K562 (cell line): ENCODE results near the gene ZCCHC24. TPM values are rescaled to one million over a fixed set of nuclear protein-coding genes. Genes with fewer than 3 reads are reported as not detected.

Experiments used
- ATAC-seq: fragments of 200-7000 bp; cut with Tn5 transposase; 3 replicates; pipeline ENCODE4 v1.9.1; 2020; ENCODE audit warnings: moderate library complexity
- BruUV-seq: library from RNA; stranded (reverse); fragments of 400-500 nt; replicated peaks from 2 replicates; lab custom pipeline; 2021; lab: Mats Ljungman, UMichigan
- CTCF ChIA-PET: fragments of 300-600 bp; formaldehyde crosslinking; extraction: SDS; loops from one replicate; lab custom pipeline; 2021; ENCODE audit warnings: low intra/inter-chr PET ratio; lab: Yijun Ruan, JAX
- POLR2A ChIA-PET: fragments of 300-600, 350-650 bp; sonication (Branson Sonifier 250); formaldehyde crosslinking; extraction: SDS; loops from one replicate; lab custom pipeline; 2021; ENCODE audit warnings: antibody characterized with exemption, inconsistent platforms; lab: Yijun Ruan, JAX
- DNase-seq, 4 experiments: peaks; one replicate each; pipeline versions ENCODE4 v3.0.0 to v3.0.0-alpha.2; 2011 to 2018; ENCODE audit warnings: low spot score in 3 of 4, mixed read lengths in 3 of 4; ENCODE audit errors: extremely low read depth in 1 of 4
- FAIRE-seq: peaks from 2 replicates; lab custom pipeline; 2011; peaks lifted over from hg19 to GRCh38; lab: Jason Lieb, UNC
- H2AFZ ChIP-seq: 2 replicates; pipeline ENCODE4 v1.6.0; 2011; ENCODE audit warnings: low read depth, low read length, control low read depth, inconsistent platforms
- H3K27ac ChIP-seq: fragments of 200-600 bp; 3 replicates; pipeline ENCODE4 v1.8.0; 2011; ENCODE audit warnings: low read depth, mild to moderate bottlenecking, control low read depth, inconsistent platforms, low read length, moderate library complexity, mixed read lengths; ENCODE audit errors: extremely low read depth
- H3K27me3 ChIP-seq, 2 experiments: fragments of 300-600 bp in 1 of 2; 2 replicates in 1 of 2; 3 replicates in 1 of 2; pipeline versions ENCODE4 v1.6.0 to v1.8.0; 2011; ENCODE audit warnings: inconsistent platforms in 2 of 2, low read length in 2 of 2, mild to moderate bottlenecking in 1 of 2, mixed read lengths in 1 of 2, moderate library complexity in 1 of 2; ENCODE audit not compliant: control insufficient read depth in 2 of 2, insufficient read depth in 2 of 2
- H3K36me3 ChIP-seq: fragments of 300-600 bp; 3 replicates; pipeline ENCODE4 v1.8.0; 2011; ENCODE audit warnings: mild to moderate bottlenecking, low read length, inconsistent platforms; ENCODE audit not compliant: control insufficient read depth, insufficient read depth
- H3K4me1 ChIP-seq, 2 experiments: fragments of 200-600 bp in 1 of 2; replicated peaks in 1 of 2; 2 replicates in 1 of 2; 3 replicates in 1 of 2; pipeline versions ENCODE4 v1.5.1 to v1.8.0; 2011; ENCODE audit warnings: inconsistent platforms in 2 of 2, low read length in 2 of 2, mild to moderate bottlenecking in 1 of 2, mixed read lengths in 1 of 2, moderate library complexity in 1 of 2; ENCODE audit not compliant: control insufficient read depth in 2 of 2, insufficient read depth in 2 of 2
- H3K4me2 ChIP-seq: 2 replicates; pipeline ENCODE4 v1.6.1; 2011; ENCODE audit warnings: low read length, control low read depth, inconsistent platforms, mixed read lengths; ENCODE audit not compliant: insufficient read depth
- H3K4me3 ChIP-seq: fragments of 200-600 bp; sonication (generic), shearing (Covaris generic); 2 replicates; pipeline ENCODE4 v1.5.1; 2016; ENCODE audit warnings: control low read depth, inconsistent platforms
- H3K79me2 ChIP-seq: fragments of 200-600 bp; 3 replicates; pipeline ENCODE4 v1.8.0; 2011; ENCODE audit warnings: low read length, inconsistent platforms; ENCODE audit not compliant: control insufficient read depth, insufficient read depth
- H3K9ac ChIP-seq, 2 experiments: 2 replicates each; pipeline versions ENCODE4 v1.6.0 to v1.6.1; 2011; ENCODE audit warnings: low read depth in 2 of 2, low read length in 2 of 2, control low read depth in 1 of 2, inconsistent platforms in 1 of 2, mild to moderate bottlenecking in 1 of 2, mixed read lengths in 1 of 2; ENCODE audit not compliant: insufficient read depth in 1 of 2
- H3K9me1 ChIP-seq: one replicate; pipeline ENCODE4 v1.6.0; 2011; ENCODE audit warnings: inconsistent platforms, mild to moderate bottlenecking, low read length, moderate library complexity; ENCODE audit not compliant: control insufficient read depth, insufficient read depth
- H3K9me3 ChIP-seq: replicated peaks from 2 replicates; pipeline ENCODE4 v1.5.1; 2011; ENCODE audit warnings: low read depth, low read length, inconsistent platforms; ENCODE audit not compliant: control insufficient read depth, insufficient read depth
- H4K20me1 ChIP-seq: replicated peaks from 2 replicates; pipeline ENCODE4 v1.6.1; 2011; ENCODE audit warnings: low read length, inconsistent platforms, mixed read lengths; ENCODE audit not compliant: control insufficient read depth, insufficient read depth
- ATF7 ChIP-seq: fragments of 450-650 bp; IDR thresholded peaks from 2 replicates; pipeline ENCODE4 v1.7.1; 2014; ENCODE audit warnings: mild to moderate bottlenecking, moderate library complexity
- CBX5 ChIP-seq: IDR thresholded peaks from 2 replicates; pipeline ENCODE4 v1.6.1; 2014; ENCODE audit warnings: low read depth, borderline replicate concordance
- JUND ChIP-seq, 2 experiments: IDR thresholded peaks; 2 replicates in 1 of 2; 3 replicates in 1 of 2; pipeline ENCODE4 v1.6.1; 2011; ENCODE audit warnings: borderline replicate concordance in 2 of 2, low read depth in 2 of 2, low read length in 2 of 2, improper control_type of control experiment in 1 of 2, missing biosample characterization in 1 of 2, missing genetic modification characterization in 1 of 2, missing genetic modification reagents in 1 of 2
- L3MBTL2 ChIP-seq: fragments of 450-650 bp; IDR thresholded peaks from 2 replicates; pipeline ENCODE4 v1.6.1; 2016; ENCODE audit warnings: mild to moderate bottlenecking, moderate library complexity
- PHB ChIP-seq: fragments of 250-450 bp; sonication (Bioruptor Pico); IDR thresholded peaks from 2 replicates; pipeline ENCODE4 v1.5.0; 2021
- WGBS: fragments of 100-300 bp; shearing (Covaris generic); methylation state at CpG from one replicate; pipeline ENCODE4 v1.1.6; 2016; ENCODE audit warnings: low coverage, mixed read lengths; ENCODE audit not compliant: insufficient coverage; ENCODE audit errors: missing lambda C conversion rate; 5-methylcytosine and 5-hydroxymethylcytosine counted together
- in situ Hi-C: fragments of 300-500 bp; cut with MboI; formaldehyde crosslinking; loops from 4 replicates; pipeline ENCODE4 v1.15.0; 2018; ENCODE audit warnings: inconsistent platforms, mixed read lengths
- intact Hi-C: fragments of 100-400 bp; cut with micrococcal nuclease; formaldehyde crosslinking; loops from 2 replicates; pipeline ENCODE4 v1.14.2; 2022
- polyA plus RNA-seq, 8 experiments: library from polyadenylated mRNA; depleted of rRNA in 4 of 8; stranded (reverse) in 5 of 8; unstranded in 3 of 8; fragments of >200 nt; fragmentation: Nextera tagmentation in 2 of 8; fragmentation: Illumina TruSeq in 1 of 8; extraction: Ambion mirVana in 2 of 8; extraction: Trizol in 1 of 8; gene quantifications; 2 replicates each; pipeline versions ENCODE4 v1.2.1 to v1.2.3, GENCODE V29; 2011 to 2014; ENCODE audit warnings: inconsistent platforms in 1 of 8, missing spikeins in 1 of 8
- total RNA-seq, 7 experiments: library from RNA; depleted of rRNA in 6 of 7; stranded (reverse); fragments of >200 nt in 6 of 7; fragmentation: Illumina TruSeq in 2 of 7; extraction: Trizol in 2 of 7; gene quantifications; 2 replicates each; pipeline versions ENCODE4 v1.2.1 to v1.2.3, GENCODE V29; 2011 to 2021; ENCODE audit warnings: low replicate concordance in 1 of 7
- TF ChIP-seq, protein P1 (sequence below): fragments of 450-650 bp; IDR thresholded peaks from 2 replicates; pipeline ENCODE4 v1.6.1; 2014; ENCODE audit warnings: low read depth, mild to moderate bottlenecking, moderate library complexity, borderline replicate concordance
- TF ChIP-seq, protein P2 (sequence below), 2 experiments: fragments of 450-650 bp; IDR thresholded peaks; 2 replicates each; pipeline ENCODE4 v1.6.1; 2016
- TF ChIP-seq, protein P3 (sequence below): fragments of 250-450 bp; sonication (Bioruptor Pico); IDR thresholded peaks from 2 replicates; pipeline ENCODE4 v1.5.0; 2020; ENCODE audit warnings: mild to moderate bottlenecking
- TF ChIP-seq, protein P4 (sequence below): fragments of 450-650 bp; formaldehyde crosslinking; IDR thresholded peaks from 2 replicates; pipeline ENCODE4 v1.4.0; 2020; ENCODE audit warnings: mild to moderate bottlenecking, mixed read lengths
- TF ChIP-seq, protein P5 (sequence below): fragments of 450-650 bp; IDR thresholded peaks from 2 replicates; pipeline ENCODE4 v1.6.1; 2016; ENCODE audit warnings: missing biosample characterization, missing genetic modification characterization

The ZCCHC24 gene
- total and polyA plus RNA-seq, 9 of the 15 experiments (the other 6 are each of a cell fraction or from before 2014, with no cell fraction given): 0.84 to 11.0 (median 4.6) TPM

DNA sequence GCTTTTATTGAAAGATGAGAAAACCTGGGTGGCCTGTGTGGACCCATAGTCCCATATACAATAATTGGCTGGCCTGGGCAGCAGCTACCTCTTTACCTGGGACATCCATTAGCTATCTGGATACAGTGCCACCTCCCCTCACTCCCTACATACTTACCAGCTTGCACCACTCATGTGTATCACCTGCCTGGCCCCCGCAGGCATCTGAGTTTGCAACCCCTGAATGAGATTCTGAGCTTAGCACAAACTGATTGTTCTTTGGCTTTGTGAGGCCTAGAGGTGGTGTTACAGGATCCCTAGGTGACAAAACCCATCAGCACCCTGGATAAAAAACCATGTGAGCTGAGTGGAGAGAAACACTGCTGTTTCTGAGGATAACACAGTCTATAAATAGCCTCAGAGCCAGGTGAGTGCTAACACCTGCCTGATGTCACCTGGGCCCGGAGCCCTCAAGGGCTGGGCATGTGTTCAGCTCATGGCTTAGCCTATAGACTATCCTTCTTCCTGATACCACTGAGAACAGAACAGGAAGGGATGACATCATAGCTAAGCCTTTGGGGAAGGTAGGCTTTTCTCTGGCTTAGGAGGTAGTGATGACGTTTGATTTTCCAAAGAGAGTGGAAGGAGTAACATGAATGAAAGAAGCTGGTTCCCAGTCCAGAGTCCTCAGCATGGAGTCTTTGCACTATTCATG is 100.8 kb downstream of the ZCCHC24 start (continued):
- TF ChIP-seq, protein P1, sequence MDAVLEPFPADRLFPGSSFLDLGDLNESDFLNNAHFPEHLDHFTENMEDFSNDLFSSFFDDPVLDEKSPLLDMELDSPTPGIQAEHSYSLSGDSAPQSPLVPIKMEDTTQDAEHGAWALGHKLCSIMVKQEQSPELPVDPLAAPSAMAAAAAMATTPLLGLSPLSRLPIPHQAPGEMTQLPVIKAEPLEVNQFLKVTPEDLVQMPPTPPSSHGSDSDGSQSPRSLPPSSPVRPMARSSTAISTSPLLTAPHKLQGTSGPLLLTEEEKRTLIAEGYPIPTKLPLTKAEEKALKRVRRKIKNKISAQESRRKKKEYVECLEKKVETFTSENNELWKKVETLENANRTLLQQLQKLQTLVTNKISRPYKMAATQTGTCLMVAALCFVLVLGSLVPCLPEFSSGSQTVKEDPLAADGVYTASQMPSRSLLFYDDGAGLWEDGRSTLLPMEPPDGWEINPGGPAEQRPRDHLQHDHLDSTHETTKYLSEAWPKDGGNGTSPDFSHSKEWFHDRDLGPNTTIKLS: no peak
- TF ChIP-seq L3MBTL2 (peak; percentile 22; the same call in 1 of the 2 replicates), JUND (IDR thresholded peaks at IDR 0.05; ENCODE audit: borderline replicate concordance, low read depth, low read length) (no peak; the same call in 1 of the 2 replicates), JUND (tag; IDR thresholded peaks at IDR 0.05; ENCODE audit: borderline replicate concordance, low read depth, low read length) (peak; percentile 49; the same call in 2 of the 3 replicates), ATF7 (peak; percentile 81)
- TF ChIP-seq, all 486 proteins: peak for 5

DNA sequence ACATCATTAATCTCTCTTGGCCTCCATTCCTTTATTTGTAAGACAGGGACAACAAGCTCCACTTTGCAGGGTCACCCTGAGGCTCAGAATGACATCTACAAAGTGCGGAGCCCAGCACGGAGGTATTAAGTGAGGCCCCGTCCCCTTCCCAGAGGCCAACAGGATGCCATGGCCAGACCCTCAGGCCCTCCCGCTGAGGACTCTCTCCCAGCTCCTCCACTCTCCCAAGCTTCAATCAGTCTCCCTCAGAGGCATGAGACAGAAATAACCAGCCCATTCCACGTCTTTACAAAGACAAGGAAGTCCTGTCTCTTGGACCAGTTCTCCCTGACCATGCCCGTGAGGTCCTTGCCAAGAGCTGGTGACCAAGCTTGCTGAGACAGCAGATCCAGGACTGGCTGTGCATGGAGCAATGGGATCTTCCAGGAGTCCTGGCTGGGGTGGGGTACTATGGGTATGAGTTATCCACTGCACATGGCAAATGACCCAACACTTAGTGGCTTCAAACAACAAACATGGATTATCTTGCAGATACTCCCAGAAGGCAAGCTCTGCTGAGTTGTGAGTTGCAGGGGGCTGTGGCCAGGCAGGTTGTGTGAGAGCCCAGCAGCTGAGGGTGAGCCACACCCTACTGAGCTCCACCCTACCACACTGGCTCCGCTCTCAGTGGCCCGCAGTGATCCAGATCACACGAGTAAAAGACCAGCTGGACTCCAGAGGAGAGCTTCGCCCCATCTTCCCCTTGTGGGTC is 102.4 kb downstream of the ZCCHC24 start:
- intact Hi-C loops: loop anchor here (2.0 kb wide), 1 partner anchor 50 kb away; no protein-coding TSS in a partner anchor
- no peaks in the 10 kb centered on the region for H3K9me3 ChIP-seq
- H3K4me1 ChIP-seq: peaks cover 20 to 26% of the 10 kb centered on the region in 2 experiments; a peak in 4 of 5 replicates
- no peak overlapping the region for H3K9ac ChIP-seq
- ChIA-PET POLR2A (interaction anchor here (0.6 to 1.8 kb wide), 5 partner anchors 9 to 1423 kb away, joined by 3 to 9 read pairs (median 3); no protein-coding TSS in a partner anchor), CTCF (no interaction called here)
- FAIRE-seq (peak; percentile 85), DNase-seq (peak; percentile 57 to 67 (median 62)), ATAC-seq (peak; percentile 21)
- H2AFZ ChIP-seq: no peak overlapping the region
- no peaks in the 10 kb centered on the region for H3K27me3 ChIP-seq
- BruUV-seq: no TSS peak
- H4K20me1 ChIP-seq: no peaks in the 10 kb centered on the region
- 16% methylated on average over 10 of the region's 10 CpGs for WGBS
- H3K9me1 ChIP-seq: no peaks in the 10 kb centered on the region
- H3K36me3 ChIP-seq: no peaks in the 10 kb centered on the region
- H3K4me3 ChIP-seq: no peak overlapping the region
- H3K79me2 ChIP-seq: peaks cover 7% of the 10 kb centered on the region
- in situ Hi-C loops: no loop called here
- H3K4me2 ChIP-seq: peak overlapping the region; percentile 1; the same call in 1 of the 2 replicates
- H3K27ac ChIP-seq: no peak overlapping the region
- TF ChIP-seq CBX5: no peak
- TF ChIP-seq, protein P2, sequence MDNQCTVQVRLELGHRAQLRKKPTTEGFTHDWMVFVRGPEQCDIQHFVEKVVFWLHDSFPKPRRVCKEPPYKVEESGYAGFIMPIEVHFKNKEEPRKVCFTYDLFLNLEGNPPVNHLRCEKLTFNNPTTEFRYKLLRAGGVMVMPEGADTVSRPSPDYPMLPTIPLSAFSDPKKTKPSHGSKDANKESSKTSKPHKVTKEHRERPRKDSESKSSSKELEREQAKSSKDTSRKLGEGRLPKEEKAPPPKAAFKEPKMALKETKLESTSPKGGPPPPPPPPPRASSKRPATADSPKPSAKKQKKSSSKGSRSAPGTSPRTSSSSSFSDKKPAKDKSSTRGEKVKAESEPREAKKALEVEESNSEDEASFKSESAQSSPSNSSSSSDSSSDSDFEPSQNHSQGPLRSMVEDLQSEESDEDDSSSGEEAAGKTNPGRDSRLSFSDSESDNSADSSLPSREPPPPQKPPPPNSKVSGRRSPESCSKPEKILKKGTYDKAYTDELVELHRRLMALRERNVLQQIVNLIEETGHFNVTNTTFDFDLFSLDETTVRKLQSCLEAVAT (IDR thresholded peaks at IDR 0.05): no peak
- TF ChIP-seq, protein P3, sequence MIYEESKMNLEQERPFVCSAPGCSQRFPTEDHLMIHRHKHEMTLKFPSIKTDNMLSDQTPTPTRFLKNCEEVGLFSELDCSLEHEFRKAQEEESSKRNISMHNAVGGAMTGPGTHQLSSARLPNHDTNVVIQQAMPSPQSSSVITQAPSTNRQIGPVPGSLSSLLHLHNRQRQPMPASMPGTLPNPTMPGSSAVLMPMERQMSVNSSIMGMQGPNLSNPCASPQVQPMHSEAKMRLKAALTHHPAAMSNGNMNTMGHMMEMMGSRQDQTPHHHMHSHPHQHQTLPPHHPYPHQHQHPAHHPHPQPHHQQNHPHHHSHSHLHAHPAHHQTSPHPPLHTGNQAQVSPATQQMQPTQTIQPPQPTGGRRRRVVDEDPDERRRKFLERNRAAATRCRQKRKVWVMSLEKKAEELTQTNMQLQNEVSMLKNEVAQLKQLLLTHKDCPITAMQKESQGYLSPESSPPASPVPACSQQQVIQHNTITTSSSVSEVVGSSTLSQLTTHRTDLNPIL: no peak
- TF ChIP-seq, protein P4, sequence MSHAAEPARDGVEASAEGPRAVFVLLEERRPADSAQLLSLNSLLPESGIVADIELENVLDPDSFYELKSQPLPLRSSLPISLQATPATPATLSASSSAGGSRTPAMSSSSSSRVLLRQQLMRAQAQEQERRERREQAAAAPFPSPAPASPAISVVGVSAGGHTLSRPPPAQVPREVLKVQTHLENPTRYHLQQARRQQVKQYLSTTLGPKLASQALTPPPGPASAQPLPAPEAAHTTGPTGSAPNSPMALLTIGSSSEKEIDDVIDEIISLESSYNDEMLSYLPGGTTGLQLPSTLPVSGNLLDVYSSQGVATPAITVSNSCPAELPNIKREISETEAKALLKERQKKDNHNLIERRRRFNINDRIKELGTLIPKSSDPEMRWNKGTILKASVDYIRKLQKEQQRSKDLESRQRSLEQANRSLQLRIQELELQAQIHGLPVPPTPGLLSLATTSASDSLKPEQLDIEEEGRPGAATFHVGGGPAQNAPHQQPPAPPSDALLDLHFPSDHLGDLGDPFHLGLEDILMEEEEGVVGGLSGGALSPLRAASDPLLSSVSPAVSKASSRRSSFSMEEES (CRISPR knock-in tag): no peak
- TF ChIP-seq, protein P5, sequence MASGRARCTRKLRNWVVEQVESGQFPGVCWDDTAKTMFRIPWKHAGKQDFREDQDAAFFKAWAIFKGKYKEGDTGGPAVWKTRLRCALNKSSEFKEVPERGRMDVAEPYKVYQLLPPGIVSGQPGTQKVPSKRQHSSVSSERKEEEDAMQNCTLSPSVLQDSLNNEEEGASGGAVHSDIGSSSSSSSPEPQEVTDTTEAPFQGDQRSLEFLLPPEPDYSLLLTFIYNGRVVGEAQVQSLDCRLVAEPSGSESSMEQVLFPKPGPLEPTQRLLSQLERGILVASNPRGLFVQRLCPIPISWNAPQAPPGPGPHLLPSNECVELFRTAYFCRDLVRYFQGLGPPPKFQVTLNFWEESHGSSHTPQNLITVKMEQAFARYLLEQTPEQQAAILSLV (tag): no peak
- TF ChIP-seq PHB: no peak
